A549 treated with GW870086 at 1 μM for 4 hours (cell line): ENCODE results near the gene SLC25A38. TPM values are rescaled to one million over a fixed set of nuclear protein-coding genes. Genes with fewer than 3 reads are reported as not detected.

Experiments used
- total RNA-seq: library from RNA; stranded (reverse); fragments of 200-300 nt; extraction: Qiagen RNA extraction; gene quantifications from 5 replicates; pipeline ENCODE4 v1.2.3, GENCODE V29; 2022; ENCODE audit warnings: low read depth

The SLC25A38 gene
- 36.2 to 49.0 TPM (median 39.8 TPM) in 5 replicates for total RNA-seq

GRCh38 chr3:39383045-39383880 is at the start of gene SLC25A38:
TSS of gene SLC25A38 (plus strand) at chr3:39383370. CDS start at chr3:39383725, 355 bp downstream.

GRCh38 chr3:39406368-39407258 is 23.4 kb downstream of the SLC25A38 start, which contains the start of gene RPSA:
TSS of gene RPSA (plus strand) at chr3:39406720. CDS start at chr3:39407654, 934 bp downstream.

Other genes starting within 250 kb of the SLC25A38 start
- 17.7 to 25.6 TPM (median 22.8 TPM) in 5 replicates for gene CSRNP1, start 229.8 kb upstream of the SLC25A38 start, total RNA-seq
- 0.15 to 0.35 TPM (median 0.25 TPM) in 5 replicates for gene XIRP1, start 190.8 kb upstream of the SLC25A38 start, total RNA-seq
- 0.03 to 0.08 TPM (median 0.05 TPM) in 3 of 5 replicates, not detected in the others for gene CX3CR1, start 103.3 kb upstream of the SLC25A38 start, total RNA-seq
- not detected in 5 replicates for gene CCR8, start 53.7 kb upstream of the SLC25A38 start, total RNA-seq
- 2,605 to 2,896 TPM (median 2,673 TPM) in 5 replicates for gene RPSA, start 23.4 kb downstream of the SLC25A38 start, total RNA-seq
- gene MOBP, start 84.3 kb downstream of the SLC25A38 start, total RNA-seq = 0.09 to 0.37 TPM in 2 of 5 replicates, not detected in the others